CD4-positive, alpha-beta T cell treated with Interleukin-21 for 1 hour (primary cell): Measurements from ENCODE around the gene SYPL1.

Source experiments
- DNase-seq: peaks from one replicate; pipeline ENCODE4 v3.0.0-alpha.2; 2020

The SYPL1 gene

DNA sequence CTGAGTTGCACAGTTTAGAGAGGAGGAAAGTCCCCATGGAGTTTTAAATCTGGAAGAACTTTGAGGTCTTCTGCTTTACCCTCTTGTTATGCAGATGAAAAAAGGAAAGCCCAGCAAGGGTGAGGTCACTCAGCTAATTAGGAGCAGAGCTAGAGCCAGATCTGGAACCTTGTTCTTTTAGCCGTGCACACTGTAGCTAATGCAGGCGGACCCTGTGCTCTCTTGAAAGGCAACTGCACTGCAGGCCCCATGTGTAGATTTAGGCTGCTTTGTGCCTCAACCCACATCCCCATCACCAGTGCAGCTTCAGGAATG lies 63.4 kb downstream of the SYPL1 start:
- no peak for DNase-seq

DNA sequence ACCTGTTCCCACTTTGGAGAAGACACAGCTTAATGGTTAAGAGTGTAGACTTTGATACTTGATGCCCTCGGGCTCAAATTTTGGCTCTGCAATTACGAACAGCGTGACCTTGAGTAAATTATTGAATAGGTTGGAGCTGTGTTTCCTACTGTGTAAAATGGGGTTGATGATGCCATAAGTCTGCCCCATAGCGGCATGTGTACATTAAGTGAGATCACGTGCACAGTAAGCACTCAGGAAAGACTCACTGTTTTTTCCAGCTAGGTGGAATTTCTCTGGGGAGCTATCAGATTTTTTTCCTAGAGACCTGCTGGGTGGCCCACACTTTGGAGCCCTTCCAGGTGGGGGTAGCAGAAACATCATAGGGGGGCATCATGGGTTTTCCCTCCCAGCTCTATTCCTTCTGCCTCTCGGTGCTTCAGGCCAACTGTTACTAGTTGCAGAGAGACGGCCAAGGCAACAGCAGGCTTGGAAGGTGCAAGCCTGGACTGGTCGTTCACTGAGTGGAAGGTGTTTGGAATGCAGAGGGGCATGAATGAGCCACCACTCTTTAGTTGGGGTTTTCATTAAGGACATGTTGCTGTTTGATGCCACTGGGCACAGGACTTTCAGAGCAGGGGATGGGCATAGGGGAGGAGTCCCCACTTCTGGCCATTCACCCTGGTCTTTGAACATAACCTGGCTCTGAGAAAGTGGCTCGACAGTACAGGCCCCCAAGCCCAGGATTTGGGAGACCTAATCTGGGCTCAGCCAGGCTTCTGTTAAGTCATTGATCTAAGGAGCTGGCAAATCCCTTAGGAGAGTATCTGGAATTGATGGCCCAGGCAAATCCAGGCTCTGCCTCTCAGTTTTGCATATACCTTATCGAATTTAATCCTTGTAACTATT lies 64.0 kb downstream of the SYPL1 start:
- no peak for DNase-seq

DNA sequence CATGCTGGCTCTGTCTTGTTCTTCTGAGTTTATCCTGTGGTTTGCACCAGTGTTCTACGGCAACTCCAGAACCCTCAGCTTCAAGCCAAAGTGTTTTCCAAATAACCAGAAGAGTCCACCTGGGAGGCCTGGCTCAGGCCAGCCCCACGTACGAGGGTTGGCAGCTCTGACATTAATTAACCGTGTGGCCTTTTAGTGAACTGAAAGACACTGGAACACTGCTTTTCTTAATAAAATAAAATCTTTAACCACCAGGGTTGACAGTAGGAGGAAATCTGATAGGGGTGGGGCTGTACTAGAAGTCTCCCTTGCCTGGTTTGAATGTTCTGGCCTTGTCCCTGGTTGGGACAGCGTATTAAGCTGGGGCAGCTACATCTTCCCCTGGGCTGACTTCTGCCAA lies 64.9 kb downstream of the SYPL1 start:
- DNase-seq = no peak

DNA sequence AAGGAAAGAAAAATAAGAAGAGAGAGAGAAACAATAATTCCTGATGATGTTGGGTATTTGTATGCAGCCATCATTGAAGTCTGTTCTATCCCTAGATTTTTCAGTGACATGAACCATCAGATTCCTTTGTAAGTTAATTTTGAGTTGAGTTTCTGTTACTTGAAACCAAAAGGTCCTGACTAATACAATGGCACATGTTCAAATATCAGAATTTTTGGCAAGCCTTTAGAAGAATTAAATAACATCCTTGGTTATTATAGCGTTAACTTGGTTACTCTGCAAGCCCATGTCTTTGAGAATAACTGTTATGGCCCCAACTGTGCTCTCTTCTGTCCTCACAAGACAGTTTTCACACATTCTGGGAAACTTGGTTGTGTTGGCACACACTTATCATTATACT lies 66.5 kb downstream of the SYPL1 start:
- DNase-seq = no peak

DNA sequence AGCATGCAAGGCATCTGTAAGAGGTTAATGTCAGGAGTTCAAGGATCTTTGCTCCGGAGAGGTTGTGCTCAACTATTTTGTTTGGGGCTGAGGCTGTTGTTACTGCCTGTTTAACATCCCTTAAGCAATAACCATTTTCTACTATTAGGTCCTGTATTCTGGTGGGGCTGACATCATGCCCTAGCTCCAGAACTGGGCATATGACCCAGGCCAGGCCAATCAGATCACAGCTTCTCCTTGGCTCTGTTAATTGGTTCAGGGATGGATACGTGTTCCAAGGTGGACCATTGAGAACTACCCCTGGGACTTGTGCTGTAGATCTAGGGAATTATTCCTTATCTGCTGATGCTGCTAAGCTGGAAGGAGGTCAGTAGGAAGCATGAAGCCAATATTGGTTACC lies 67.0 kb downstream of the SYPL1 start:
- DNase-seq = no peak

DNA sequence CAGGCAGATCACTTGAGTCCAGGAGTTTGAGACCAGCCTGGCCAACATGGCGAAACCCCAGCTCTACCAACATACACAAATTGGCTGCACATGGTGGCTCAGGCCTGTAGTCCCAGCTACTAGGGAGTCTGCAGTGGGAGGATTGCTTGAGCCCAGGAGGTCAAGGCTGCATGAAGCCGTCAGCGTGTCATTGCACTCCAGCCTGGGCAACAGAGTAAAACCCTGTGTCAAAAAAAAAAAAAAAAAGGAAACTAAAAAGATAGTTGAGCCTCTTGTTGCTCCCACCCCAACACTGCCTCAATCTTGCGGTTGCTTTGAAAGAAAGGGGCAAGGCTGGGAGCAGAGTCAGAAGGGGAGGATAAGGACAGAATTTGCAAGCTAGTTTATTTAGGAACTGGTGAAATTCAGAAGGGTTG lies 69.9 kb downstream of the SYPL1 start:
- no peak for DNase-seq

DNA sequence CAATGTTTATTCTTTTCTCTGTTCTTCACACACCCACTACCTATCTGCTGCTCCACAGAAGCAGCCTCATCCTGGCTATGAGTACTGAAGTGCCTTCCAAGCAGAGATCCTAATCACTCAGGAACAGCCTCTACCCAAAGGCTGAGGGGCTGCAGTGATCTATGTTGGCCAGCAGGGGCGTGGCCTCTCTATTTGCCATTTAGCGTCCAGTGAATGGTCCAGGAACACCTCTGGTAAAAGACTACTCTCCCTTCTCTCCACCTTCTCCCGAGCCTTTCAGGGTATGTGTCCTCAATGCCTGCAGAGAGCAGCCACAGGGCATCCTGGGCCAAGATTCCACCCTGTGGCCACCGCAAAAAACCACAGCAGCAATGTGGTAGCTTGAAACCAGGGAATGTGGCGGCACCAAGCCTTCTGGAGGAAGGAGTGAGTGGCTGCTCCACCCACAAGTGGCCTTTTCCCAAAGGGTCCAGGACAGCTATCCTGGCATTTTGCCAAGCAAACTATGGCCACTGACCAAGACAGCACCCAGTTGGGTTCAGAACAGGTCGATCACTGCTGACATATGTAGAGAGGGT lies 70.9 kb downstream of the SYPL1 start:
- peak; percentile 28 for DNase-seq
